22Rv1 (cell line): ENCODE results near the gene UNC50.
A peak's percentile ranks its signal among the peaks of the same experiment; 100 is the strongest.

Experiments used
- H3K27ac ChIP-seq: fragments of 450-650 bp; 2 replicates; pipeline ENCODE4 v1.5.1; 2017
- CTCF ChIP-seq: fragments of 450-650 bp; IDR thresholded peaks from 2 replicates; pipeline ENCODE4 v1.5.1; 2017; ENCODE audit warnings: mild to moderate bottlenecking
- ZFX ChIP-seq: fragments of 450-650 bp; IDR thresholded peaks from 2 replicates; pipeline ENCODE4 v1.6.1; 2017; ENCODE audit warnings: antibody characterized with exemption, borderline replicate concordance

The UNC50 gene

GRCh38 chr2:98563394-98563793 lies 45.0 kb upstream of the UNC50 start:
- H3K27ac ChIP-seq = no peak overlapping the region
- TF ChIP-seq ZFX (no peak), CTCF (no peak)

- no peak for TF ChIP-seq CTCF
- TF ChIP-seq ZFX = no peak
- no peak overlapping the region for H3K27ac ChIP-seq
Observed at GRCh38 chr2:98564541-98565132, 43.8 kb upstream of the UNC50 start.

GRCh38 chr2:98565286-98565860 lies 43.0 kb upstream of the UNC50 start:
- TF ChIP-seq ZFX = no peak
- TF ChIP-seq CTCF = no peak
- no peak overlapping the region for H3K27ac ChIP-seq

GRCh38 chr2:98565941-98566340 lies 42.4 kb upstream of the UNC50 start:
- no peak overlapping the region for H3K27ac ChIP-seq
- no peak for TF ChIP-seq ZFX
- TF ChIP-seq CTCF = no peak

GRCh38 chr2:98568161-98568956 lies 40.0 kb upstream of the UNC50 start:
- TF ChIP-seq ZFX (no peak), CTCF (no peak)
- no peak overlapping the region for H3K27ac ChIP-seq

- no peak overlapping the region for H3K27ac ChIP-seq
- peak; percentile 92 for TF ChIP-seq CTCF
- no peak for TF ChIP-seq ZFX
Observed at GRCh38 chr2:98569197-98569793, 39.1 kb upstream of the UNC50 start.

GRCh38 chr2:98569915-98570314 lies 38.5 kb upstream of the UNC50 start:
- H3K27ac ChIP-seq = no peak overlapping the region
- TF ChIP-seq CTCF (no peak), ZFX (no peak)
